Keratinocyte (primary cell): ENCODE data around the gene NSG1. TPM values are rescaled to one million over a fixed set of nuclear protein-coding genes. Genes with fewer than 3 reads are reported as not detected.

Experiments used
- DNase-seq: peaks from one replicate; pipeline ENCODE4 v3.0.0-alpha.2; 2011; ENCODE audit warnings: low read depth, missing footprints, low spot score
- FAIRE-seq: peaks from 2 replicates; lab custom pipeline; 2011; peaks lifted over from hg19 to GRCh38; lab: Jason Lieb, UNC
- H2AFZ ChIP-seq: 2 replicates; pipeline ENCODE4 v1.6.0; 2012; ENCODE audit warnings: low read length, control low read depth, inconsistent platforms; ENCODE audit not compliant: control insufficient read depth
- H3K27ac ChIP-seq: 2 replicates; pipeline ENCODE4 v1.5.1; 2011; ENCODE audit warnings: low read length; ENCODE audit not compliant: control insufficient read depth, insufficient read depth
- H3K27me3 ChIP-seq: 3 replicates; pipeline ENCODE4 v1.6.0; 2011; ENCODE audit warnings: low read length; ENCODE audit not compliant: control insufficient read depth, insufficient read depth; ENCODE audit errors: extremely low read depth
- H3K36me3 ChIP-seq, 2 experiments: 2 replicates in 1 of 2; 3 replicates in 1 of 2; pipeline ENCODE4 v1.5.1; 2011; ENCODE audit warnings: low read length in 2 of 2, mild to moderate bottlenecking in 1 of 2; ENCODE audit not compliant: control insufficient read depth in 2 of 2, insufficient read depth in 2 of 2; ENCODE audit errors: extremely low read depth in 1 of 2
- H3K4me1 ChIP-seq: 3 replicates; pipeline ENCODE4 v1.5.1; 2011; ENCODE audit warnings: low read length; ENCODE audit not compliant: control insufficient read depth, insufficient read depth; ENCODE audit errors: extremely low read depth
- H3K4me2 ChIP-seq: 3 replicates; pipeline ENCODE4 v1.6.0; 2011; ENCODE audit warnings: low read depth, low read length; ENCODE audit not compliant: control insufficient read depth, insufficient read depth; ENCODE audit errors: extremely low read depth
- H3K4me3 ChIP-seq, 3 experiments: fragments of 200-600 bp in 1 of 3; sonication (generic) in 1 of 3; 2 replicates in 2 of 3; 3 replicates in 1 of 3; pipeline ENCODE4 v1.5.1; 2011 to 2016; ENCODE audit warnings: low read length in 3 of 3, mild to moderate bottlenecking in 3 of 3, control low read depth in 2 of 3, inconsistent platforms in 1 of 3, low read depth in 1 of 3, mixed read lengths in 1 of 3, mixed run types in 1 of 3, moderate library complexity in 1 of 3; ENCODE audit not compliant: control insufficient read depth in 2 of 3, insufficient read depth in 2 of 3; ENCODE audit errors: extremely low read depth in 1 of 3
- H3K79me2 ChIP-seq: 2 replicates; pipeline ENCODE4 v1.6.0; 2012; ENCODE audit warnings: low read length; ENCODE audit not compliant: control insufficient read depth, insufficient read depth
- H3K9ac ChIP-seq: 3 replicates; pipeline ENCODE4 v1.6.0; 2011; ENCODE audit warnings: low read length; ENCODE audit not compliant: control insufficient read depth, insufficient read depth; ENCODE audit errors: extremely low read depth
- H3K9me1 ChIP-seq: 3 replicates; pipeline ENCODE4 v1.6.0; 2011; ENCODE audit warnings: low read length; ENCODE audit not compliant: control insufficient read depth, insufficient read depth; ENCODE audit errors: extremely low read depth
- H3K9me3 ChIP-seq: 2 replicates; pipeline ENCODE4 v1.5.1; 2012; ENCODE audit warnings: low read depth, low read length; ENCODE audit not compliant: control insufficient read depth
- H4K20me1 ChIP-seq: 3 replicates; pipeline ENCODE4 v1.6.0; 2011; ENCODE audit warnings: low read length; ENCODE audit not compliant: control insufficient read depth, insufficient read depth; ENCODE audit errors: extremely low read depth
- EZH2 ChIP-seq: IDR thresholded peaks from one replicate; pipeline ENCODE4 v1.6.1; 2012; ENCODE audit warnings: inconsistent platforms, mild to moderate bottlenecking, low read length, moderate library complexity
- dilution Hi-C: fragments of 300-500 bp; cut with MboI; formaldehyde crosslinking; loops from one replicate; pipeline ENCODE4 v1.7.0; 2020; ENCODE audit warnings: low sequenced_read_pairs; ENCODE audit not compliant: extremely low pct_ligation_motif_present
- polyA plus RNA-seq, 5 experiments: library from polyadenylated mRNA; depleted of rRNA in 3 of 5; stranded (reverse) in 3 of 5; stranded (forward) in 1 of 5; unstranded in 1 of 5; fragments of >200 nt; gene quantifications; 1 replicate in 1 of 5; 2 replicates in 3 of 5; 3 replicates in 1 of 5; pipeline versions ENCODE4 v1.2.1 to v1.2.3, GENCODE V29; 2011 to 2012; ENCODE audit warnings: missing spikeins in 2 of 5, low read depth in 1 of 5, low replicate concordance in 1 of 5
- TF ChIP-seq, protein P1 (sequence below), 3 experiments: IDR thresholded peaks in 1 of 3; conservative IDR thresholded peaks in 1 of 3; optimal IDR thresholded peaks in 1 of 3; 2 replicates in 2 of 3; 3 replicates in 1 of 3; pipeline versions ENCODE3 to v1.5.1; 2011; ENCODE audit warnings: low read length in 3 of 3, mild to moderate bottlenecking in 3 of 3, moderate library complexity in 2 of 3, control low read depth in 1 of 3, inconsistent platforms in 1 of 3; ENCODE audit not compliant: insufficient read depth in 2 of 3; ENCODE audit errors: extremely low read depth in 1 of 3

Gene NSG1
- polyA plus RNA-seq, 1 donor (not counting 4 experiments of a cell fraction or from before 2014, with no cell fraction given), result 49.3 TPM

DNA sequence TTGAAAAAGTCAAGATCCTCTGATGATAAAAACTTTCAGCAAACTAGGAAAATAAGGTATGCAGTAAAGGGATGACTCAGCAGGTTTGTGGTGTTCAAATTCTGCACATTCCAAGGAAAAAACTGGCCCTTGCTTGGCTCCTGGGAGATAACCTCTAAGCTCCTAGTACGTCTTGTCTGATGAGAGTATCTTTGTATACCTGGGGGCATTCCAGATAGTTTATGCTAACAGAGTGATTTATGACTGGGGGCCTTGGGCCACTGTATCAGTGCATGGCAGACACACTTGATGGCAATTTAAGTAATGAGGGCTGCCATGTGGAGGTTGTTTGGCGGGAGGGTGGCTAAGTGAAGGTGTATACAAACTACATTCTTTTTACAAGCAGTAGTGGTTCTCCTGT lies 56.9 kb downstream of the NSG1 start:
- FAIRE-seq, result peak; percentile 70
- H3K27ac ChIP-seq, result no peak overlapping the region

DNA sequence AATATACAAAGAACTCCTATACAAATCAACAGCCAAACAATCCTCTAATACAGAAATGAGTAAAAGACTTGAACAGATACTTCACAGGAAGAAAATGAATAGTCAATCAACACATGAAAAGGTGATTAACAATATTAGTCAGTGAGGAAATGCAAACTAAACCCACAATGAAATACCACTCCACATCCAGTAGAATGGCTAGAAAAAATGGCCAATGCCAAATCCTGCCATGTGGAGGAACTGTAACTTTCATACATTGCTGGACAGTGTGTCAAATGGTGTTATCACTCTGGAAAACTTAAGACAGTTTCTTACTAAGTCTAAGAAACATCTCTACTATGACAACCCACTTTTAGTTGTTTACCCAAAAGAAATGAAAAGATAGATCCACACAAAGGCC lies 59.5 kb downstream of the NSG1 start:
- Histone ChIP-seq H3K4me2 (no peak overlapping the region), H3K36me3 (no peaks in the 10 kb centered on the region)
- dilution Hi-C loops, result no loop called here

More for the DNA sequence above, 56.9 kb downstream of the NSG1 start:
- peak; percentile 30 for DNase-seq
- Histone ChIP-seq H3K9me1 (no peaks in the 10 kb centered on the region), H3K4me1 (peaks cover 12% of the 10 kb centered on the region), H3K4me2 (no peak overlapping the region), H3K79me2 (no peaks in the 10 kb centered on the region), H3K9me3 (no peaks in the 10 kb centered on the region), H3K27me3 (no peaks in the 10 kb centered on the region), H3K36me3 (no peaks in the 10 kb centered on the region), H3K9ac (no peak overlapping the region), H4K20me1 (no peaks in the 10 kb centered on the region), H3K4me3 (no peak overlapping the region), H2AFZ (no peak overlapping the region)
- dilution Hi-C loops, result no loop called here
- TF ChIP-seq, protein P1, sequence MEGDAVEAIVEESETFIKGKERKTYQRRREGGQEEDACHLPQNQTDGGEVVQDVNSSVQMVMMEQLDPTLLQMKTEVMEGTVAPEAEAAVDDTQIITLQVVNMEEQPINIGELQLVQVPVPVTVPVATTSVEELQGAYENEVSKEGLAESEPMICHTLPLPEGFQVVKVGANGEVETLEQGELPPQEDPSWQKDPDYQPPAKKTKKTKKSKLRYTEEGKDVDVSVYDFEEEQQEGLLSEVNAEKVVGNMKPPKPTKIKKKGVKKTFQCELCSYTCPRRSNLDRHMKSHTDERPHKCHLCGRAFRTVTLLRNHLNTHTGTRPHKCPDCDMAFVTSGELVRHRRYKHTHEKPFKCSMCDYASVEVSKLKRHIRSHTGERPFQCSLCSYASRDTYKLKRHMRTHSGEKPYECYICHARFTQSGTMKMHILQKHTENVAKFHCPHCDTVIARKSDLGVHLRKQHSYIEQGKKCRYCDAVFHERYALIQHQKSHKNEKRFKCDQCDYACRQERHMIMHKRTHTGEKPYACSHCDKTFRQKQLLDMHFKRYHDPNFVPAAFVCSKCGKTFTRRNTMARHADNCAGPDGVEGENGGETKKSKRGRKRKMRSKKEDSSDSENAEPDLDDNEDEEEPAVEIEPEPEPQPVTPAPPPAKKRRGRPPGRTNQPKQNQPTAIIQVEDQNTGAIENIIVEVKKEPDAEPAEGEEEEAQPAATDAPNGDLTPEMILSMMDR (optimal IDR thresholded peaks at IDR 0.05 in 1 of 3, IDR thresholded peaks at IDR 0.05 in 1 of 3, conservative IDR thresholded peaks at IDR 0.05 in 1 of 3; ENCODE audit: extremely low read depth in 1 of 3, insufficient read depth in 2 of 3, low read length in 3 of 3), result no peak
- no peak for TF ChIP-seq EZH2

More for the DNA sequence above, 59.5 kb downstream of the NSG1 start:
- no peak overlapping the region for H3K27ac ChIP-seq
- no peaks in the 10 kb centered on the region for H3K9me3 ChIP-seq
- FAIRE-seq (no peak), DNase-seq (no peak)
- no peak overlapping the region for H3K4me3 ChIP-seq
- no peaks in the 10 kb centered on the region for H3K27me3 ChIP-seq
- TF ChIP-seq, protein P1 (optimal IDR thresholded peaks at IDR 0.05 in 1 of 3, IDR thresholded peaks at IDR 0.05 in 1 of 3, conservative IDR thresholded peaks at IDR 0.05 in 1 of 3; ENCODE audit: extremely low read depth in 1 of 3, insufficient read depth in 2 of 3, low read length in 3 of 3), result no peak
- H3K79me2 ChIP-seq, result no peaks in the 10 kb centered on the region
- H3K4me1 ChIP-seq, result peaks cover 6% of the 10 kb centered on the region
- no peaks in the 10 kb centered on the region for H3K9me1 ChIP-seq
- no peak overlapping the region for H3K9ac ChIP-seq
- H2AFZ ChIP-seq, result no peak overlapping the region
- no peaks in the 10 kb centered on the region for H4K20me1 ChIP-seq
